GM10248 (cell line): ENCODE measurements around the gene CARMIL1.
"Not testable (repeated sequence)": the region's sequence is repeated elsewhere in the genome, so short reads cannot be mapped to it uniquely, and the experiment has no call there.

Experiments used
- CTCF ChIA-PET: fragments of 300-600 bp; sonication (Branson Sonifier 250); formaldehyde crosslinking; extraction: SDS; loops from one replicate; lab custom pipeline; 2021; ENCODE audit warnings: antibody characterized with exemption; lab: Yijun Ruan, JAX
- POLR2A ChIA-PET: fragments of 350-650 bp; sonication (Branson Sonifier 250); formaldehyde crosslinking; extraction: SDS; loops from one replicate; lab custom pipeline; 2020; ENCODE audit warnings: antibody characterized with exemption; lab: Yijun Ruan, JAX
- DNase-seq: peaks from one replicate; pipeline ENCODE4 v3.0.0; 2012; ENCODE audit errors: extremely low spot score
- TF ChIP-seq, protein P1 (sequence below): IDR thresholded peaks from 2 replicates; pipeline ENCODE4 v1.5.1; 2012; ENCODE audit warnings: mild to moderate bottlenecking, low read depth; ENCODE audit errors: extremely low read depth, missing control alignments, control extremely low read depth

The CARMIL1 gene

GRCh38 chr6:25583099-25583498 lies 303.9 kb downstream of the CARMIL1 start:
- CTCF ChIA-PET, result interaction anchor here (6.7 kb wide), 1 partner anchor 27 kb away, joined by 26 read pairs; no protein-coding TSS in a partner anchor
- TF ChIP-seq, protein P1, sequence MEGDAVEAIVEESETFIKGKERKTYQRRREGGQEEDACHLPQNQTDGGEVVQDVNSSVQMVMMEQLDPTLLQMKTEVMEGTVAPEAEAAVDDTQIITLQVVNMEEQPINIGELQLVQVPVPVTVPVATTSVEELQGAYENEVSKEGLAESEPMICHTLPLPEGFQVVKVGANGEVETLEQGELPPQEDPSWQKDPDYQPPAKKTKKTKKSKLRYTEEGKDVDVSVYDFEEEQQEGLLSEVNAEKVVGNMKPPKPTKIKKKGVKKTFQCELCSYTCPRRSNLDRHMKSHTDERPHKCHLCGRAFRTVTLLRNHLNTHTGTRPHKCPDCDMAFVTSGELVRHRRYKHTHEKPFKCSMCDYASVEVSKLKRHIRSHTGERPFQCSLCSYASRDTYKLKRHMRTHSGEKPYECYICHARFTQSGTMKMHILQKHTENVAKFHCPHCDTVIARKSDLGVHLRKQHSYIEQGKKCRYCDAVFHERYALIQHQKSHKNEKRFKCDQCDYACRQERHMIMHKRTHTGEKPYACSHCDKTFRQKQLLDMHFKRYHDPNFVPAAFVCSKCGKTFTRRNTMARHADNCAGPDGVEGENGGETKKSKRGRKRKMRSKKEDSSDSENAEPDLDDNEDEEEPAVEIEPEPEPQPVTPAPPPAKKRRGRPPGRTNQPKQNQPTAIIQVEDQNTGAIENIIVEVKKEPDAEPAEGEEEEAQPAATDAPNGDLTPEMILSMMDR, result no peak
- POLR2A ChIA-PET, result no interaction called here
- DNase-seq, result no peak

GRCh38 chr6:25583906-25584305 lies 304.7 kb downstream of the CARMIL1 start:
- no peak for DNase-seq
- TF ChIP-seq, protein P1, result no peak
- CTCF ChIA-PET, result interaction anchor here (6.7 kb wide), 1 partner anchor 28 kb away, joined by 26 read pairs; no protein-coding TSS in a partner anchor
- POLR2A ChIA-PET, result no interaction called here

DNA sequence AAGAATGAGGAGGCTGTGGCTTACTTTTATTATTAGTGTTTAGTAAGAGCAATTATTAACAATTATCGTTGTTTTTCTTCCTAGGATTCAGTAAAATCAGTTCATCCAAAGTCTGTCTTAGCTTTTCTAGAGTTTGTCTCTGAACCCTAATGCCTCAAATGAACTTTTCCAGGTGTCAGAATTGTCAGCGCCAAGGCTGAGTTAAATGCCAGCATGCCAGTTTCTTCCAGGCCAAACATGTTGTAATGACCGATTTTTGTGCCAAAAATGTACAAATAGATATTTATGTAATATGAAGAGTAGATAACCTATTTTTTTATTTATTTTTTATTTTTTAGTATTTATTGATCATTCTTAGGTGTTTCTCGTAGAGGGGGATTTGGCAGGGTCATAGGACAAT lies 306.1 kb downstream of the CARMIL1 start:
- ChIA-PET POLR2A (no interaction called here), CTCF (no interaction called here)
- DNase-seq, result no peak
- TF ChIP-seq, protein P1, result no peak

DNA sequence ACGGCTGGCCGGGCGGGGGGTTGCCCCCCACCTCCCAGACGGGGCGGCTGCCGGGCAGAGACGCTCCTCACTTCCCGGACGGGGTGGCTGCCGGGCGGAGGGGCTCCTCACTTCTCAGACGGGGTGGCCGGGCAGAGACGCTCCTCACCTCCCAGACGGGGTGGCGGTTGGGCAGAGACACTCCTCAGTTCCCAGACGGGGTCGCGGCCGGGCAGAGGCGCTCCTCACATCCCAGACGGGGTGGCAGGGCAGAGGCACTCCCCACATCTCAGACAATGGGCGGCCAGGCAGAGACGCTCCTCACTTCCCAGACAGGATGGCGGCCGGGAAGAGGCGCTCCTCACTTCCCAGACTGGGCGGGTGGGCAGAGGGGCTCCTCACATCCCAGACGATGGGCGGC lies 306.9 kb downstream of the CARMIL1 start:
- DNase-seq, CTCF ChIA-PET, POLR2A ChIA-PET: not testable (repeated sequence)

- no peak for DNase-seq
- CTCF ChIA-PET, result interaction anchor here (1.4 to 2.9 kb wide), 4 partner anchors 16 to 321 kb away, joined by 4 to 10 read pairs (median 6); no protein-coding TSS in a partner anchor
- POLR2A ChIA-PET, result no interaction called here
- TF ChIP-seq, protein P1, result no peak
These were observed 307.8 kb downstream of the CARMIL1 start for GRCh38 chr6:25586927-25587326.

GRCh38 chr6:25590986-25591385 lies 311.8 kb downstream of the CARMIL1 start:
- ChIA-PET CTCF (interaction anchor here (1.0 to 4.7 kb wide), 6 partner anchors 10 to 368 kb away, joined by 3 to 18 read pairs (median 3); no protein-coding TSS in a partner anchor), POLR2A (no interaction called here)
- DNase-seq, result no peak
- TF ChIP-seq, protein P1, result no peak

DNA sequence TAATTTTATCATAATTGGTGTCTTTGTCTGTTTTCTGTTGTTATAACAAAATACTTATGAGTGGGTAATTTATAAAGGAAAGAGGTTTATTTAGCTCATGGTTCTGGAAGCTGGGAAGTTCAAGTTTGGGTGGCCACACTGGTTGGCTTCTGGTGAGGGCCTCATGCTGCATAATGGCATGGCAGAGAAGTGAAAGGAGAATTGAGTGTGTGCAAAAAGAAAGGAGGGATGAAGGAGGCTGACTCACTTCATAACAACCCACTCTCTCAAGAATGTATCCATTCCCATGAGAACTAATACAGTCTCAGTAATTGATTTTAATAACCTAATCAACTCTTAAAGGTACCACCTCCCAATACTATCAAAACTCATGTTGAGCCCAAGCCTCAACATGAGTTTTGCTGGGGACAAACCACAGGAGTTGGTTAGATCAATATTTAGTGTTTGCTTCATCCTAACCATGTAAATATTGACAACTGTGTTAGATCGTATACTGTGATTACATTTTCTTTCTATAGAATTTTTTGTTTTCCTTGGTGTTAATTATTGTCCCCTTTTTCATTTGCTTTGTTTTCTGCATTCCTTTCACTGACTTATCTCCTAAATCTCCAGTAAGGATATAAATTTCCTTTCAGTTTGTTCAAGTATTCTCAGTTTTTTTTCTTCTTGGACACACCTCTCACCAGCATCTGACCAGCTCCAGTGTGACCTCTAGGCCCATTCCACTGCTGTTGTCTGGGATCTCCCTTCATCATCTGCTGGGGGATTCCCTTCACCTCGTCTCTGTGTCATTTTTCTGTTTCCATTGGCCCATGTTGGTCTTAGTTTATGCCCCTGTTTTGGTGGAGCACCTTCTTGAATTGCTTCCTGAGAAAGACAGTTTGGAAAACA lies 318.0 kb downstream of the CARMIL1 start:
- TF ChIP-seq, protein P1, result no peak
- no peak for DNase-seq
- POLR2A ChIA-PET, result no interaction called here
- CTCF ChIA-PET, result interaction anchor here (1.1 to 2.1 kb wide), 5 partner anchors 12 to 374 kb away, joined by 4 to 9 read pairs (median 5); partner anchors contain the start of gene CARMIL1
